ENCODE measurements around the gene LTB4R2.

- TF ChIP-seq CTCF (conservative IDR thresholded peaks at IDR 0.05; ENCODE audit: low read depth in 2 of 2) = no peak
- TF ChIP-seq POLR2AphosphoS5 (IDR thresholded peaks at IDR 0.05; ENCODE audit: low read depth) = no peak
- TF ChIP-seq CREB1 (CRISPR knock-in tag; IDR thresholded peaks at IDR 0.05; ENCODE audit: low read depth) = no peak
- TF ChIP-seq REST (IDR thresholded peaks at IDR 0.05; ENCODE audit: unreplicated experiment) = no peak
- no peak for TF ChIP-seq EZH2 (IDR thresholded peaks at IDR 0.05; ENCODE audit: low read depth, unreplicated experiment)
- TF ChIP-seq ZNF331 (CRISPR knock-in tag; IDR thresholded peaks at IDR 0.05; ENCODE audit: low read depth) = no peak
- no peak for TF ChIP-seq JUNB (IDR thresholded peaks at IDR 0.05; ENCODE audit: unreplicated experiment)
- TF ChIP-seq NANOG (IDR thresholded peaks at IDR 0.05; ENCODE audit: borderline replicate concordance) = no peak
- TF ChIP-seq ZNF114 (CRISPR knock-in tag; IDR thresholded peaks at IDR 0.05) = no peak
These were observed 45.1 kb downstream of the LTB4R2 start for GRCh38 chr14:24355009-24355408.

Measured in GM23338 (cell line).